Measurements from ENCODE around the gene AHSA1. TPM values are rescaled to one million over a fixed set of nuclear protein-coding genes. Genes with fewer than 3 reads are reported as not detected.

Gene AHSA1
- total and polyA plus RNA-seq, 3 donors from 2014 or later = 250 to 379 (median 303) TPM

- Histone ChIP-seq H3K27ac (no peak overlapping the region), H3K4me3 (no peak overlapping the region), H3K9me3 (no peaks in the 10 kb centered on the region), H3K27me3 (no peaks in the 10 kb centered on the region), H3K36me3 (ENCODE audit: low read depth, missing control alignments) (no peaks in the 10 kb centered on the region), H3K4me1 (no peaks in the 10 kb centered on the region)
- 94 to 95% methylated on average over 3 of the region's 3 CpGs for WGBS, 2 donors
- no peak for DNase-seq
- no peak for TF ChIP-seq POLR2A (IDR thresholded peaks at IDR 0.05)
- no peak for TF ChIP-seq CTCF (IDR thresholded peaks at IDR 0.05)
- intact Hi-C loops (cut with DNase I; ENCODE audit: low total_unique reads) = no loop called here
Measured at GRCh38 chr14:77508876-77509275, 51.0 kb downstream of the AHSA1 start.

- Histone ChIP-seq H3K4me3 (no peak overlapping the region), H3K4me1 (no peaks in the 10 kb centered on the region), H3K27me3 (no peaks in the 10 kb centered on the region), H3K27ac (no peak overlapping the region), H3K36me3 (ENCODE audit: low read depth, missing control alignments) (no peaks in the 10 kb centered on the region), H3K9me3 (no peaks in the 10 kb centered on the region)
- no peak for DNase-seq
- WGBS, 2 donors = 79 to 94% methylated on average over 4 of the region's 4 CpGs
- intact Hi-C loops (cut with DNase I; ENCODE audit: low total_unique reads) = no loop called here
- TF ChIP-seq CTCF (IDR thresholded peaks at IDR 0.05) (no peak), POLR2A (IDR thresholded peaks at IDR 0.05) (no peak)
Measured at GRCh38 chr14:77509366-77509765, 51.5 kb downstream of the AHSA1 start.

- no peak overlapping the region for H3K4me3 ChIP-seq
- no peak for DNase-seq
- no peak overlapping the region for H3K27ac ChIP-seq
- intact Hi-C loops (cut with DNase I; ENCODE audit: low total_unique reads) = no loop called here
- 92 to 95% methylated on average over 8 of the region's 8 CpGs for WGBS, 2 donors
- H3K27me3 ChIP-seq = no peaks in the 10 kb centered on the region
- H3K36me3 ChIP-seq (ENCODE audit: low read depth, missing control alignments) = no peaks in the 10 kb centered on the region
- no peaks in the 10 kb centered on the region for H3K9me3 ChIP-seq
- TF ChIP-seq POLR2A (IDR thresholded peaks at IDR 0.05) (no peak), CTCF (IDR thresholded peaks at IDR 0.05) (no peak)
- no peaks in the 10 kb centered on the region for H3K4me1 ChIP-seq
Measured at GRCh38 chr14:77511486-77512162, 53.7 kb downstream of the AHSA1 start.

- intact Hi-C loops (cut with DNase I; ENCODE audit: low total_unique reads) = no loop called here
- Histone ChIP-seq H3K4me3 (no peak overlapping the region), H3K27me3 (no peaks in the 10 kb centered on the region), H3K9me3 (no peaks in the 10 kb centered on the region), H3K36me3 (ENCODE audit: low read depth, missing control alignments) (no peaks in the 10 kb centered on the region), H3K4me1 (no peaks in the 10 kb centered on the region), H3K27ac (no peak overlapping the region)
- no peak for DNase-seq
- no peak for TF ChIP-seq CTCF (IDR thresholded peaks at IDR 0.05)
- no peak for TF ChIP-seq POLR2A (IDR thresholded peaks at IDR 0.05)
Measured at GRCh38 chr14:77516126-77516525, 58.2 kb downstream of the AHSA1 start.

Small RNA genes lying within 50 kb of the gene (small RNA-seq; reads per million reads assigned to genes)
- 0 reads per million in 2 donors for gene RF00404

Other genes with a start within 250 kb of the AHSA1 start
- gene NGB, start 186.9 kb upstream of the AHSA1 start, total RNA-seq = 1 to 10 TPM; 1.1 to 1.3 TPM
- 0.76 TPM for gene NGB, start 186.9 kb upstream of the AHSA1 start, polyA plus RNA-seq (ENCODE audit: insufficient read depth, low read depth, low replicate concordance)
- 100 to 1,000 TPM; 127 to 162 TPM for gene POMT2, start 137.2 kb upstream of the AHSA1 start, total RNA-seq
- 108 TPM for gene POMT2, start 137.2 kb upstream of the AHSA1 start, polyA plus RNA-seq (ENCODE audit: insufficient read depth, low read depth, low replicate concordance)
- 10 to 100 TPM; 52.8 to 64.1 TPM for gene GSTZ1, start 137.1 kb upstream of the AHSA1 start, total RNA-seq
- 101 TPM for gene GSTZ1, start 137.1 kb upstream of the AHSA1 start, polyA plus RNA-seq (ENCODE audit: insufficient read depth, low read depth, low replicate concordance)
- gene TMED8, start 81.0 kb upstream of the AHSA1 start, total RNA-seq = 10 to 100 TPM; 30.9 to 40.1 TPM
- 16.9 TPM for gene TMED8, start 81.0 kb upstream of the AHSA1 start, polyA plus RNA-seq (ENCODE audit: insufficient read depth, low read depth, low replicate concordance)
- 10 to 100 TPM in 1 of 2 donors, 1 to 10 TPM in 1; 9.2 to 22.6 TPM for gene SAMD15, start 80.7 kb upstream of the AHSA1 start, total RNA-seq
- 31.3 TPM for gene SAMD15, start 80.7 kb upstream of the AHSA1 start, polyA plus RNA-seq (ENCODE audit: insufficient read depth, low read depth, low replicate concordance)
- 10 to 100 TPM in 1 of 2 donors, 1 to 10 TPM in 1; 5.2 to 11.3 TPM for gene NOXRED1, start 34.6 kb upstream of the AHSA1 start, total RNA-seq
- 18.0 TPM for gene NOXRED1, start 34.6 kb upstream of the AHSA1 start, polyA plus RNA-seq (ENCODE audit: insufficient read depth, low read depth, low replicate concordance)
- gene VIPAS39, start 492 bp upstream of the AHSA1 start, total RNA-seq = 10 to 100 TPM; 45.8 to 52.3 TPM
- 39.3 TPM for gene VIPAS39, start 492 bp upstream of the AHSA1 start, polyA plus RNA-seq (ENCODE audit: insufficient read depth, low read depth, low replicate concordance)
- 10 to 100 TPM in 1 of 2 donors, 1 to 10 TPM in 1; 6.2 to 28.7 TPM for gene ISM2, start 40.7 kb downstream of the AHSA1 start, total RNA-seq
- gene ISM2, start 40.7 kb downstream of the AHSA1 start, polyA plus RNA-seq (ENCODE audit: insufficient read depth, low read depth, low replicate concordance) = 4.4 TPM
- 10 to 100 TPM; 21.5 to 24.5 TPM for gene SPTLC2, start 158.5 kb downstream of the AHSA1 start, total RNA-seq
- gene SPTLC2, start 158.5 kb downstream of the AHSA1 start, polyA plus RNA-seq (ENCODE audit: insufficient read depth, low read depth, low replicate concordance) = 11.1 TPM
- 10 to 100 TPM; 18.4 to 19.2 TPM for gene ALKBH1, start 249.9 kb downstream of the AHSA1 start, total RNA-seq
- gene ALKBH1, start 249.9 kb downstream of the AHSA1 start, polyA plus RNA-seq (ENCODE audit: insufficient read depth, low read depth, low replicate concordance) = 17.9 TPM

Data from testis (tissue), 3 donors.